ENCODE results near the gene SCAP.

- TF ChIP-seq CTCF (tag by site-specific recombination; IDR thresholded peaks at IDR 0.05): no peak
- TF ChIP-seq ZNF23 (tag by site-specific recombination; IDR thresholded peaks at IDR 0.05; ENCODE audit: borderline replicate concordance): no peak
- TF ChIP-seq ZNF416 (tag by site-specific recombination; IDR thresholded peaks at IDR 0.05): no peak
- no peak for TF ChIP-seq ZNF530 (tag by site-specific recombination; IDR thresholded peaks at IDR 0.05; ENCODE audit: low read depth)
Observed at GRCh38 chr3:47440131-47440530, 35.6 kb downstream of the SCAP start.

Data from HEK293 (cell line).